NCI-H1436 (cell line): Measurements from ENCODE around the gene NMNAT3.
"Not testable (repeated sequence)": the region's sequence is repeated elsewhere in the genome, so short reads cannot be mapped to it uniquely, and the experiment has no call there.

Source experiments
- DNase-seq: peaks from one replicate; lab custom pipeline; 2025; lab: John Stamatoyannopoulos, UW

Gene NMNAT3

DNA sequence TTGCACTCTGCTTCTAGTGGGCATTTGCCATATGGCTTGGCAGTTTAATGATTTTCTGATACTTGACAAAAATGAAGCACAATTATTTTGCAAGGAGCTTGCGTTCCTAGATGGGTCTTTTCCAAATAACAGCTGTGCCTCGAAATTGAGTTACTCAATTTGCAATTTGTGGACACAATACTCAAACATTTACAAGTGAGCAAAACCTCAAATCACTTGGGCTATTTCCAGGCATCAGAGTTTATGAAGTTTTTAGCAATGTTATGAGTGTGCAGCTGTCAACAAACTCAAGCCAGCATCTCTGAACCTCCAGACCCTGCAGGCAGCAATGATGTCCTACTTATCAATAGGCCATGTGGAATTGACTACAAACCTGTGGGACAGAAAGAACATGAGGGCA lies 41.3 kb downstream of the NMNAT3 start:
- DNase-seq, result no peak

DNA sequence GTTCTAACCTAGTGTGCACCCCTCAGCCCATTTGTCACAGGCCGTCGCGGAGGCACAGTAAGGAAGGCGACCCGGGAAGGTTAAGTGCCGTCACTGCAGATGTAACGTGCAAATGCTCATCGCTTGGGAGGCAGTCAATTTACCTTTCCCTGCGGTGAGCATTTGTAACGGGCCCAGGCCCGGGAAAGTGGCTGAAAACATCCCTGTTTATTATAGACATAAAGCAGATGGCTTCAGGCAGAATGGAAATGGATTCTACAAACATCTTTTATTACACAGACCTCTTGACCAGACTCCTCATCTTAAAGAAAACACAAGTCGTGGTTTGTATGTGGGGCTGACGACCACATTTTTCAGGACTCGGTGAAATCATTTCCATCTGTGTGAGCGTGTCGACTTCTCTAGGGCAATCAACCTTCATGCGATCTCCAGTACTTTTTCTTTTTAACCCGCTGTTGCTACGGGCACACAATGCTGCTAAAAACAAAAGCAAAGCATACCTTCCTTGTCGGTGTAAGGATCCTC lies 43.6 kb downstream of the NMNAT3 start:
- DNase-seq, result no peak

DNA sequence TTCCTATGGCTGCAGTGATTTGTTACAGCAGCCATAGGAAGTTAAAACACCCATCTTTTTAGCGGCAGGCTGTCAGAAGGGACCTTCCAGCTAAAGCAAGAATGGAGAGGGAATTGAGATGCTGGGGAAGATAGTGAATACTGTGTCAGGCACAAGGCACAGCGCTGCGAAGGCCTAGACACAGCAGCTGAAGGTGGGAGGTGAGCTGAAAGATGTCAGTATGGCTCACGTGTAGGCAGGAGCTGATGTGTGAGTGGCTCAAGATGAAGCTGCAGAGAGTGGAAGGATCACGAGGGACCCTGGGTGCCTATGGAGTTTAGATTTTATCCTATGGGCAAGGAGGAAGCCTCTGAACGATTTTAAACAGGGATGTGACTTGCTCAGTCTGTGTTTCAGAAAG lies 44.3 kb downstream of the NMNAT3 start:
- DNase-seq, result no peak

GRCh38 chr3:139630542-139630941 lies 47.2 kb downstream of the NMNAT3 start:
- DNase-seq, result no peak

- no peak for DNase-seq
Measured at GRCh38 chr3:139629033-139629432, 48.7 kb downstream of the NMNAT3 start.

DNA sequence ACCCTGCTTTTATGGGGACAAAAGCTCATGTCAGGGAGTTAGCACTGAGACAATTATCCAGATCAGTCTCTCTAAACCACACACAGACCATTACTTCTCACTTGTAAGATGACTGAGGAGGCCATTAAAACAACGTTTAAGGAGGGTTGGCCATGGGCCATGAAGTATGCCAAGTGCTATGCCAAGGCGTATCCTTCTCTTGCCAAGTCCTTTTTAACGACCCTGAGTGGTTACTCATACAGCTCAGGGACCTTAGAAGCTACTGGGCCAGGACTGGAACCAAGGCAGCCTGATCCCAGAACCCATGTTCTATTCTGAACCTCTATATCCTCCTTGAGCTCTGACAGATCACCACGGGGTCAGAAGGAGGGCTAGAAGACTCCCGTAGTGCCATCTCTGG lies 50.0 kb downstream of the NMNAT3 start:
- no peak for DNase-seq

DNA sequence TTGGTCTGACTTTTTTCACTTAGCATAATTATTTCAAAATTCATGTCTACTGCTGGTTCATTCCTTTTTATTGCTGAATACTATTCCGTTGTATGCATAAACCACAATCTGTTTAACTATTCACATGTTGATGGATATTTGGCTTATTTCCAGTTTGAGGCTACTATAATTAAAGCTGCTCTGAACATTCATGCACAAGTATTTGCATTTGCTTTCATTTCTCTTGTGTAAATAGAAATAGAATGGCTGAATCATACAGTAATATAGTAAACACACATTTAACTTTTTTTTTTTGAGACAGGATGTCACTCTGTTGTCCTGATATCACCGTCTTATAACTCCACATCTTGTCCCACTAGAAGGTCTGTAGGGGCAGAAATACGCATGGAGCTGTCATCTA lies 57.3 kb downstream of the NMNAT3 start:
- DNase-seq, result no peak

DNA sequence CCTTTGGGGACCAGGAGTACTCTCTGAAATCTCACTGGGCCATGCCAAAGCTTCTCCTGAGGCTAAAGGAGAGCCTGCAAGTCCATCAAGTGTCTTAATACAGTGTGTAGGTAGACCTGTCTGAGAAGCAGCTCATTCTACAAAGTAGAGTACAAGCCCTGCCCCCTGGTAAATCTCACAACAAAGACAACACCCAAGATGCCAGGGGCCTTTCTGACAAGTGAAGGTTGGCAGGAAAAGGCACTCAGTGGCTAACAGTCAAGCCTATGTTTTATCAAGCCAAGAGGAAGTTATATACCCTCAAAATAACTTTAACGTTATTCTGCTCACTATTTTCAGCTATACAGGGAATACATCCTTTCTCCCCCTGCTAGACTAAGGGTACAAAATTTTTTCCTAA lies 58.3 kb downstream of the NMNAT3 start:
- no peak for DNase-seq

- DNase-seq, result no peak
Measured at GRCh38 chr3:139617672-139618268, 60.0 kb downstream of the NMNAT3 start.

DNA sequence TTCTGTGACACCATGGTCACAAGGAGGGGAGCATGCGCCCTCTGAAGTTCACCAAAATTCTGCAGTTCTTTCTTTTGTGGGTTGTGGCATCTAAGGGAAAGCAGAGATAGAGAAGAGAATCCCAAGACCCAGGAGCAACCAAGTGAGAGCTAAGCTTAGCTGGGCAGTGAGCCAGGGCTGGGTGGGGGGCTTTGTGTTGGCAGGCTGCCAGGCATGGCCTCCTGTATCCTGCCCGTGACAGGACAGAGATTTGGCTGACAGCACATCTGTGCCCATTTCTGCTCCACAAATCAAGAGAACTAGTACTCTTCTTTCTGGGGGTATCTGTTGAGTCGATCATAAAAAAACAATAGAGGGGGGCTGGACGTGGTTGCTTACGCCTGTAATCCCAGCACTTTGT lies 66.2 kb downstream of the NMNAT3 start:
- DNase-seq, result no peak

GRCh38 chr3:139610886-139611285 lies 66.9 kb downstream of the NMNAT3 start:
- DNase-seq, result no peak

GRCh38 chr3:139608924-139609323 lies 68.8 kb downstream of the NMNAT3 start:
- DNase-seq, result no peak

DNA sequence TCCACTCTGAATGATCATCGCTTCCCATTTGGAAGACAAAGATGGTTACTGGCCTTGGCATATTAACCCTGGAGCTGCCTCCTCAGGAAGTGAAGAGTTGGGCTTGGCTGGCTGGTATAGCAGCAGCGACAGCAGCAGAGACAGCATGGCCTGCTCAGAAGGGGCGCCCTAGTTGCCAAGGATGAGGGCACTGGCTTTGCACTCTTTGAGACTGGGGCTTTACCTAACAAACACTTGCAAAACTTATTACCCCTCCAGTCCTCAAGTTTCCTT lies 69.7 kb downstream of the NMNAT3 start:
- no peak for DNase-seq

GRCh38 chr3:139607257-139608107 lies 70.3 kb downstream of the NMNAT3 start:
- no peak for DNase-seq

DNA sequence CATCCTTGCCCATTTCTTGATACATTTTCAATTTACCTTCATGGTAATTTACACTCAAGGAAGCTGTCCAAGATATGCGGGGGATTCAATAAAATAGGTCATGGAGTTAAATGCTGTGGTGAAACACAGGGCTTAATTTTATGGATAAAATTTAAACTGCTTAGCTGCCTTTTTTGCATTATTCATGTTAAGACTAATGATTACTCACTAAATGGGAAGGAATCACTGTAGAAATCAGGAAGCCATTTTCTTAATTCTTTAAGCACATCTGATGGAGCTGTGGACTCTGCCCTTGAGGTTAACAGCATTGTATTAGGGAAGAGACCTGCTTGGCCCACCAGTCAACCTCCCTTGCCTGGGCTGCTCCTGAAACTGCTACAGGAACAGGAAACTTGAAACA lies 75.8 kb downstream of the NMNAT3 start:
- DNase-seq, result no peak

DNA sequence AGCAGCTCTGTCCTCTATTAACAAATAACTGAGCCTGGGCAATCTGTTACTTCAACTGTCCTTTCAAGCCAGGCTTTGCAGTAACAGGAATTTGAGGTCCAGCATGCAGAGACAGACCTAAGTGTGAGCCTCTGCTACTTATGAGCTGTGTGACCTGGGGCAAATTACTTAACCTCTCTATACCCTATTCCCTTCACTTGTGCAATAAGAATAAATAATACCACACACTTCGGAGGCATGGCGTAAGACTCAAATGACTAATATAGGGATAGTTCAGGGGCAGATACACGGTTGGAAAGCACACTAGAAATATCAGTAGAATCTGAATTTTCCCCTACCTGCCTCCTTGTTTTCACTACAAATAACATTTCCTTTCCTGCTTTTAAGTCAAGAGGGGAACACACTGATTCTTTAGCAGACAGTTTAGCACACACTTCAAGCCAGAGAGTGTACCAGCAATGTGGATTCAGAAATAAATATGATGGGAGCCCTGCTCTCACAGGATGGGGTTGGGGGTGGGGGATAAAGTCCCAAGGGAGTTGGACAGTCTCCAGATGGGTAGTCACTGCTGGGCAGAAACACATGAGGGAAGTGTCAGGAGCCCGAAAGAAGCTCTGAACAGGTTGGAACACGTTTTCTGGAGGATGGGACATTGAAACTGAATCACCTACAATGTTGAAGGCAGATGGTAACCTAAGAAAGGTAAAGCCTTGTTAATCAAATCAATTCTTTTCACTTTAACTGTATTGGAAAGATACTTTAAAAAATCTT lies 76.4 kb downstream of the NMNAT3 start:
- no peak for DNase-seq

DNA sequence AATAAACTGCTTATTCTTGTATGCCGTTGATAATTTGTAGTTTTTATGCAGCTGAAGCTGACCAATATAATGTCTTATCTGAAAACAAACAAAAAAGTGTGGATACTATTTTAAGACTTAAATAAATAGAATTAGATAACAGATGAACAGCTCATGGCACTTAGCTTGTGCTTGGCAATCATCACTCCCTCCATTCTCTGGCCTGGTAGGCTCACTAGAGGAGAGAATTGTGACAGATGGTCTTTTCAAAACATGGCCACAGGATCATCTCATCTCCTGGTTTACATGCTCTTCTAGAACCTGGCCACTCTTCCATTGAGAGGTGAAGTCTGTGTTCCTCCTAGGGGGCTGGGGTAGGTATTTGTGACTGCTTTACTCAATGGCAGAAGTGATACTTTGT lies 79.8 kb downstream of the NMNAT3 start:
- DNase-seq, result no peak

DNA sequence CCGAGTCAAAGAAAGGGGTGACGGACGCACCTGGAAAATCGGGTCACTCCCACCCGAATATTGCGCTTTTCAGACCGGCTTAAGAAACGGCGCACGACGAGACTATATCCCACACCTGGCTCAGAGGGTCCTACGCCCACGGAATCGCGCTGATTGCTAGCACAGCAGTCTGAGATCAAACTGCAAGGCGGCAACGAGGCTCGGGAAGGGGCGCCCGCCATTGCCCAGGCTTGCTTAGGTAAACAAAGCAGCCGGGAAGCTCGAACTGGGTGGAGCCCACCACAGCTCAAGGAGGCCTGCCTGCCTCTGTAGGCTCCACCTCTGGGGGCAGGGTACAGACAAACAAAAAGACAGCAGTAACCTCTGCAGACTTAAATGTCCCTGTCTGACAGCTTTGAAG lies 86.6 kb downstream of the NMNAT3 start:
- not testable (repeated sequence) for DNase-seq

- DNase-seq, result peak; percentile 77
Measured at GRCh38 chr3:139588450-139588849, 89.3 kb downstream of the NMNAT3 start.

GRCh38 chr3:139587797-139588196 lies 90.0 kb downstream of the NMNAT3 start:
- DNase-seq, result no peak

- no peak for DNase-seq
Measured at GRCh38 chr3:139586420-139587017, 91.3 kb downstream of the NMNAT3 start.

DNA sequence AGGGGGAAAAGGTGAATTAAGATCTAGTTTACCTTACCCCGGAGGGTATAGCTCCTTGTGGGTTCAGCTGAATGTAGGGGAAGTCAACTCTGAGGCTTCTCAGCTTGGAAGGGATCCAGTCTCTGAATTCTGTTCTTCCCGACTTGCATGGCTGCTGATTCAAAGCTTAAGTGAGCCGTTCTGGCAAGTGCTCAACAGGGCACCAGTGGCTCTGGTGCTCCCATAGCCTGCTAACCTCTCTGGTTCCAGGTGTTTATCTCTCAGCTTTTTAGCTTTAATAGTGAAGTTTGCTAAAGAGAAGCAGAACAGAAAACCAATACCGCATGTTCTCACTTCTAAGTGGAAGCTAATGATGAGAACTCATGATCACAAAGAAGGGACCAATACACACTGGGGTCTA lies 92.0 kb downstream of the NMNAT3 start:
- DNase-seq, result no peak

GRCh38 chr3:139583651-139584050 lies 94.1 kb downstream of the NMNAT3 start:
- not testable (repeated sequence) for DNase-seq
